Right atrium auricular region (tissue), 2 donors: ENCODE results near the gene RBBP8. TPM values are rescaled to one million over a fixed set of nuclear protein-coding genes. Genes with fewer than 3 reads are reported as not detected.

Experiments used
- DNase-seq: peaks from one replicate; pipeline ENCODE4 v3.0.0-alpha.2; 2019; ENCODE audit warnings: low spot score
- H3K27ac ChIP-seq, 2 donors: fragments of 200-600 bp; sonication (generic); 1 replicate in 1 of 2; 2 replicates in 1 of 2; pipeline ENCODE4 v1.5.1; 2016 to 2019
- H3K27me3 ChIP-seq, 2 donors: fragments of 200-600 bp; sonication (generic); one replicate each; pipeline versions ENCODE4 v1.5.1 to v1.6.0; 2017 to 2019
- H3K36me3 ChIP-seq: fragments of 200-600 bp; sonication (generic); one replicate; pipeline ENCODE4 v1.5.1; 2016
- H3K4me1 ChIP-seq, 2 donors: fragments of 200-600 bp; sonication (generic); one replicate each; pipeline versions ENCODE4 v1.5.1 to v1.6.0; 2017 to 2019
- H3K4me3 ChIP-seq, 2 donors: fragments of 200-600 bp; sonication (generic); 1 replicate in 1 of 2; 2 replicates in 1 of 2; pipeline ENCODE4 v1.5.1; 2017 to 2019; ENCODE audit warnings: mild to moderate bottlenecking in 1 of 2, moderate library complexity in 1 of 2
- H3K9me3 ChIP-seq, 2 donors: fragments of 200-600 bp; sonication (generic); one replicate each; pipeline ENCODE4 v1.5.1; 2019
- CTCF ChIP-seq, 2 donors: fragments of 200-600 bp; sonication (generic); IDR thresholded peaks; one replicate each; pipeline ENCODE4 v1.5.1; 2019; ENCODE audit warnings: antibody characterized with exemption in 2 of 2
- total RNA-seq, 2 donors: library from RNA; depleted of rRNA; stranded (reverse); fragments of >200 nt; gene quantifications; one replicate each; pipeline ENCODE4 v1.1.0, GENCODE V29; 2016

Gene RBBP8
- total RNA-seq, 2 donors from 2014 or later = 7.2 to 7.6 TPM

GRCh38 chr18:23043803-23044376, 110.8 kb downstream of the RBBP8 start:
- no peaks in the 10 kb centered on the region for H3K27me3 ChIP-seq
- no peak overlapping the region for H3K27ac ChIP-seq
- DNase-seq = no peak
- no peak for TF ChIP-seq CTCF (IDR thresholded peaks at IDR 0.05)
- no peaks in the 10 kb centered on the region for H3K36me3 ChIP-seq
- no peak overlapping the region for H3K4me3 ChIP-seq
- H3K4me1 ChIP-seq = no peaks in the 10 kb centered on the region
- no peaks in the 10 kb centered on the region for H3K9me3 ChIP-seq

- H3K27me3 ChIP-seq = no peaks in the 10 kb centered on the region
- H3K4me3 ChIP-seq = no peak overlapping the region
- H3K36me3 ChIP-seq = no peaks in the 10 kb centered on the region
- no peak for DNase-seq
- no peak for TF ChIP-seq CTCF (IDR thresholded peaks at IDR 0.05)
- H3K4me1 ChIP-seq = peaks cover 0 to 11% of the 10 kb centered on the region in 2 donors
- H3K27ac ChIP-seq = no peak overlapping the region
- no peaks in the 10 kb centered on the region for H3K9me3 ChIP-seq
Observed at GRCh38 chr18:23049698-23050373, 116.7 kb downstream of the RBBP8 start.

- H3K4me3 ChIP-seq = no peak overlapping the region
- peaks cover 0 to 11% of the 10 kb centered on the region in 2 donors for H3K4me1 ChIP-seq
- H3K36me3 ChIP-seq = no peaks in the 10 kb centered on the region
- DNase-seq = no peak
- no peak for TF ChIP-seq CTCF (IDR thresholded peaks at IDR 0.05)
- H3K27me3 ChIP-seq = no peaks in the 10 kb centered on the region
- H3K9me3 ChIP-seq = no peaks in the 10 kb centered on the region
- no peak overlapping the region for H3K27ac ChIP-seq
Observed at GRCh38 chr18:23053776-23054457, 120.8 kb downstream of the RBBP8 start.

- Histone ChIP-seq H3K27me3 (no peaks in the 10 kb centered on the region), H3K9me3 (no peaks in the 10 kb centered on the region)
- DNase-seq = no peak
Observed at GRCh38 chr18:23054553-23054952, 121.4 kb downstream of the RBBP8 start.

GRCh38 chr18:23056315-23056714, 123.2 kb downstream of the RBBP8 start:
- no peak for DNase-seq
- Histone ChIP-seq H3K27me3 (no peaks in the 10 kb centered on the region), H3K4me3 (no peak overlapping the region), H3K4me1 (peaks cover 0 to 11% of the 10 kb centered on the region in 2 donors), H3K9me3 (no peaks in the 10 kb centered on the region), H3K27ac (no peak overlapping the region), H3K36me3 (no peaks in the 10 kb centered on the region)
- TF ChIP-seq CTCF (IDR thresholded peaks at IDR 0.05) = no peak

More at GRCh38 chr18:23054553-23054952, 121.4 kb downstream of the RBBP8 start:
- H3K4me1 ChIP-seq = peaks cover 0 to 11% of the 10 kb centered on the region in 2 donors
- no peaks in the 10 kb centered on the region for H3K36me3 ChIP-seq
- no peak for TF ChIP-seq CTCF (IDR thresholded peaks at IDR 0.05)
- no peak overlapping the region for H3K4me3 ChIP-seq
- H3K27ac ChIP-seq = no peak overlapping the region
